IPS-15b (cell line): Measurements from ENCODE around the gene PPP6C.
"Not testable (repeated sequence)": the region's sequence is repeated elsewhere in the genome, so short reads cannot be mapped to it uniquely, and the experiment has no call there.

Source experiments
- H3K27me3 ChIP-seq: one replicate; pipeline ENCODE4 v1.6.1; 2013; ENCODE audit warnings: low read length; ENCODE audit not compliant: control insufficient read depth, insufficient read depth
- H3K36me3 ChIP-seq: one replicate; pipeline ENCODE4 v1.6.1; 2013; ENCODE audit warnings: low read length; ENCODE audit not compliant: control insufficient read depth, insufficient read depth
- H3K4me1 ChIP-seq: one replicate; pipeline ENCODE4 v1.6.1; 2013; ENCODE audit warnings: mild to moderate bottlenecking, low read length; ENCODE audit not compliant: control insufficient read depth, insufficient read depth
- H3K4me3 ChIP-seq: one replicate; pipeline ENCODE4 v1.5.1; 2013; ENCODE audit warnings: low read depth, low read length
- H3K9ac ChIP-seq: one replicate; pipeline ENCODE4 v1.6.1; 2013; ENCODE audit warnings: low read depth, mild to moderate bottlenecking, low read length
- H3K9me3 ChIP-seq: one replicate; pipeline ENCODE4 v1.6.1; 2013; ENCODE audit warnings: mild to moderate bottlenecking, low read length; ENCODE audit not compliant: control insufficient read depth, insufficient read depth

PPP6C gene

DNA sequence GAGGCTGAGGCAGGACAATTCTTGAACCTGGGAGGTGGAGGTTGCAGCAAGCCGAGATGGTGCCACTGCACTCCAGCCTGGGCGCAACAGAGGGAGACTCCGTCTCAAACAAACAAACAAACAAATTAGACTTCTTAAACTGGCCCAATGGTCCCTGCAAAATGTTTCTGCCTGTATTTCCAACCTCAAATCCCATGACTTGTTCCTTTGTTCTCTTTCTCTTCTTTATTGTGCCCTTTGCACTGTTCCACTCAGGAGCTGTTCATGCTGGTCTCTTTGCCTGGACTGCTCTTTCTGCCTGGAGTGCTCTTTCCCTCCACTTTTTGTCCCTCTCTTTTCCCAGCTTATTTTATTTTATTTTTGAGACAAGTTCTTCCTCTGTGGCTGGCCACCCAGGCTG, 14.9 kb upstream of the PPP6C start:
- Histone ChIP-seq H3K9ac (no peak overlapping the region), H3K4me3 (no peak overlapping the region), H3K36me3 (peaks cover 8% of the 10 kb centered on the region), H3K4me1 (peaks cover 3% of the 10 kb centered on the region), H3K9me3 (no peaks in the 10 kb centered on the region), H3K27me3 (no peaks in the 10 kb centered on the region)

DNA sequence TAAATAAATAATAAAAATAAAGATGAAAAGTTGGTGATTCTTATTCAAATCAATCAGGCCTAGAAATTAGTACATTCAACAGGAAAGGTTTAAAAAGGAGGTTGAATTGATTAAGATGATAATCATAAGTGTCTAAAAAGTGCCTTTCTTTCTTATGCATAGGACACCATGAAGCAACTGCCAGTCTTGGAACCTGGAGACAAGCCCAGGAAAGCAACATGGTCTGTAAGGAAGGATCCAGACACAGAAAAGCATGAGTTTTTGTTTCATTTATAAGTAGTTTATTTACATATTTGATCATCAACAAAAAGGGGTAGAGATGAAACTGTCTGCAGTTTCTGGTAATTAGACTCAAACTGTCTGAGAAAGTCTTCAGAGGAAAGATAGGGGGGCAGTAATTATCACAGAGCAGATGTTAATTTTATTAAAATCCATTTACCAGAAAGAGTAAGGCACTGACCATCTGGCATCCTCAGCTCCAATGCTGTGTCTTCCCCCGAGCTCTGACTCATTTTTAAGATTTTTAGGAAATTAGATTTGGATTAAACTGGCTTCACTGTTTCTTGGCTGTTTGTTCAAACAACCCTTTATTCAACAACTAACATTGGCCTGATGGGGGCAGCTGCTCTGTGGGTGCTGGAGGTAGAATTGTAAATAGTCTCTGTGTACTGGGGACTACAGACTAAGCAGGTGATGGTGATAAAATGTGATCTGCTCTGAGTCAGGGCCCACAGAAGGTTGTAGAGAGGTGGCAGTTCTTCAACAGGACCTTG, 13.4 kb upstream of the PPP6C start:
- no peak overlapping the region for H3K9ac ChIP-seq
- H3K9me3 ChIP-seq = no peaks in the 10 kb centered on the region
- H3K27me3 ChIP-seq = no peaks in the 10 kb centered on the region
- no peak overlapping the region for H3K4me3 ChIP-seq
- H3K4me1 ChIP-seq = peaks cover 3% of the 10 kb centered on the region
- H3K36me3 ChIP-seq = peaks cover 7% of the 10 kb centered on the region

DNA sequence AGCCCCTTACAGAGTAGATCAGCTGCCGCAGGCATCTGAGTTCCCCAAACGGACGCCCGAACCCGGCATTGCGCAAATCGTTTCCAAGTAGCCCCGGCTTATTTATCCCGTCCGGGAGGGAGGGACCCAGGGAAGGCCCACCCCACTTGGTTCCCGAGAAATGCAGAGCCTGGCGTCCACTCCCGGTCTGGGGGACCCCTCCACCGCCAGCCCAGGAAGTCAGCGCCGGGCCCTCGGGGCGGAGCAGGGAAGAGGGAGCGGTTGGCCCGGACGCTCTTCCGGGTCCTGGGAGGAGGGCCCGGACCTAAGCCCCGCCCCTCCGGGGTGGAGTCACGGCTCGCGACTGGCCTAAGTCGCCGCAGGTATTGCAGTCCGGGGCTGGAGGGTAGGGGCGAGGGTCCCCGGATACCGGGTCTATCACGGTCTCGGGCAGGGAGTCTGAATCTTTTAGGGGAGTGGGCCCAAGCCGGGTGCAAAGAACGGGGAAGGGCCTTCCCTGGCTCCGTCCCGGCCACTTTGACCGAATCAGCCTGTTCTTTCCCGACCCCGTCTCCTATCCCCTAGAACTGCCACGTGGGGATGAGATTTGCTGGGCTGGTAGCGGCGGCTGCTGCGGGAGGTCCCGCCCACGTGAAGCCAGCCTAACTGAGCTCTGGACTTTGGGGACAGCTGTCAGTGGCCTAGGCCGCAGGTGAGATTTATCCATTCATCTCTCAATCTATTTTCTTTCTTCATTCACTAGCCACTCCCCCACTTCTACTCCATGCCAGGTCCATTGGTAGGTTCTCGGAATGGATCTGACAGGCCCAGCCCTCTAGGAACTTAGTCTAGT, 10.8 kb upstream of the PPP6C start, which contains the start of gene RABEPK:
RABEPK (plus strand) TSS at position 327 of the 832 bp plus-strand sequence. CDS start 2,472 bp downstream, outside the sequence.
- Histone ChIP-seq H3K9me3 (no peaks in the 10 kb centered on the region), H3K9ac (peak within 1 kb of the TSS; percentile 79), H3K36me3 (peaks cover 3% of the 10 kb centered on the region), H3K4me1 (peaks cover 3% of the 10 kb centered on the region), H3K4me3 (peak within 1 kb of the TSS; percentile 93), H3K27me3 (no peaks in the 10 kb centered on the region)

DNA sequence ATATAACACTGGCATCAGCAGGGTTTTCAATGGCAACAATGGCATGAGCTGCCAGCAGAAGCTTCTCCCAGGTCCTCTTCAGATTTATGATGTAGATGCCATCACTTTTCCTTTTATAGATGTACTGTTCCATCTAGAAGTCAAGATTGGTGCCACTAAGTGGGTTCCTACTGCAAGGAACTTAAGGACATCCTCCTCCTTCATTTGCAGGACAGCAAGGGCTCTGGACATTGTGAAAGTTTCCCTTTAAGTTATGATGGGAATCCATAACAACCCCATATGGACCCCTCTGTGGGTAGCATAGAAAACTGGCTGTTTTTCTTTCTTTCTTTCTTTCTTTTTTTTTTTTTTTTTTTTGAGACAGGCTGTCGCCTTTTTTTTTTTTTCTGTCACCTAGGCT, 6.0 kb upstream of the PPP6C start:
- not testable (repeated sequence) for H3K4me1 ChIP-seq, H3K9ac ChIP-seq, H3K4me3 ChIP-seq, H3K27me3 ChIP-seq, H3K36me3 ChIP-seq, H3K9me3 ChIP-seq

DNA sequence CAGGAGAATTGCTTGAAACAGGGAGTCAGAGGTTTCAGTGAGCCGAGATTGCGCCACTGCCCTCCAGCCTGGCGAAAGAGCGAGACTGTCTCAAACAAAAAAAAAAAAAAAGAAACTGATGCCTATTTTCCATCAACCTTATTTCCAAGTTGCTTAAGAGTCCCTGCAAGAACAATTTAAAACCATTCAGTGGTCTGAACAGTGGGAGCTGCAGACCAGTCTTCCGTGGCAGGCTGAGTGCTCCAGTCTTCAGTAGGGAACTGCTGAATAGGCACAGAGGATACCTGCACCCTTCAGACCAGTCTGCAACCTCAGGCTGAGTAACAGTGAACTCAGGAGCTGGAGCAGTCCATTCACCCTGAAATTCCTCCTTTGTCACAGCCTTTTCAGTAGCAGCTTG, 4.9 kb upstream of the PPP6C start:
- not testable (repeated sequence) for H3K9me3 ChIP-seq, H3K27me3 ChIP-seq, H3K36me3 ChIP-seq, H3K9ac ChIP-seq, H3K4me3 ChIP-seq, H3K4me1 ChIP-seq

DNA sequence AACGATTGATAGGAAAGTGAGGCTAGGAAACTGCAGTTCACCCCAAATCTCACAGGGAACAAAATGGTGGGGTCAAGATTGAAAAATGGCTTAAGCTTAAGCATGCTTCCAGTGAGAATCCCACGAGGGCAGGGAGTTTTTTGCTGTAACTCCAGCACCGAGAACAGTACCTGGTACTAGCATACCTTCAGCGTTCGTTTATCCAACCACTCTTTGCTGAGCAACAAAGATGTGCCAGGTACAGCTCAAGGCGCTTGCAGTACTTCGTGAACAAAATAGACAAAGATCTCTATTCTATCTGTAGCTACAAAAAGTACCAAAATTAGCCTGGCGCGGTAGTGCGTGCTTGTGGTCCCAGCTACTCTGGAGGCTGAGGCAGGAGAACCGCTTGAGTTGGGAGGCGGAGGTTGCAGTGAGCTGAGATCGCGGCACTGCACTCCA, 778 bp upstream of the PPP6C start:
- Histone ChIP-seq H3K4me1 (no peaks in the 10 kb centered on the region), H3K4me3 (peak overlapping the region; percentile 99), H3K9ac (peak overlapping the region; percentile 94), H3K36me3 (no peaks in the 10 kb centered on the region), H3K27me3 (no peaks in the 10 kb centered on the region), H3K9me3 (no peaks in the 10 kb centered on the region)

DNA sequence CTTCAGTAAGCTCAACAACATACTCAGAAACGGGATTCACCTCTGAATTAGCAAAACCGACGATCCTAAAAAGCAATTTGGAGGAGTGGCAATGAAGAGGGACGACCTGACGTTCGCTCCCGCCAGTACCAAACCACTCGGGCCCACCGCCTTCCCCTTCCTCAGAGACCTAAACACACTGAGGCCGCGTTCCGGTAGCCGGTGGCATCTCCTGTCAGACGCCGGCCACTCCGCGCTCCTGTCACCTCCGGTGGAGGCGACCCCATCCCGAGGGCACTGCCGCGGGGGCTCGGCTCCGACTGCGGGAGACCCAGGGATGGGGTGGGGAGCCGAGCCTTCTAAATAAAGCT, 617 bp downstream of the PPP6C start:
- Histone ChIP-seq H3K36me3 (no peaks in the 10 kb centered on the region), H3K9me3 (no peaks in the 10 kb centered on the region), H3K4me3 (peak overlapping the region; percentile 99), H3K4me1 (no peaks in the 10 kb centered on the region), H3K9ac (peak overlapping the region; percentile 76), H3K27me3 (no peaks in the 10 kb centered on the region)

DNA sequence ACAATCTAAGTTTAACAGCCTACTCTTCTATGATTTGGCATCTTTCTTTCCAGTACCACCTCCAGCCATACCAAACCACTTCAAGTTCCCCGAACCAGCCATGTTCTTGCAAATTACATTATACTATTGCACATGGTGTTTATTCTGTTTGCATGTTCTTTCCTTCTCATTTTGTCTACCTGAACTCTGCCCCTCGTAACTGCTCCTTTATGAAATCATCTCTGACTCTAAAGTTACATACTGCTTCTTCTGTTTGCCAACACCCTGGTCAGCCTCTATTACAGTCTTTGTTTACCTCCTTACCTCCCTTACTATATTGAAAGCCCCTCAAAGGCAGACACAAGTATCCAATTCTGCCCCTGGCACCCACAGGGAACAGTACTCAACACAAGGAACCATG, 6.0 kb downstream of the PPP6C start:
- Histone ChIP-seq H3K27me3 (no peaks in the 10 kb centered on the region), H3K9me3 (no peaks in the 10 kb centered on the region), H3K36me3 (no peaks in the 10 kb centered on the region), H3K9ac (no peak overlapping the region), H3K4me3 (no peak overlapping the region), H3K4me1 (no peaks in the 10 kb centered on the region)

DNA sequence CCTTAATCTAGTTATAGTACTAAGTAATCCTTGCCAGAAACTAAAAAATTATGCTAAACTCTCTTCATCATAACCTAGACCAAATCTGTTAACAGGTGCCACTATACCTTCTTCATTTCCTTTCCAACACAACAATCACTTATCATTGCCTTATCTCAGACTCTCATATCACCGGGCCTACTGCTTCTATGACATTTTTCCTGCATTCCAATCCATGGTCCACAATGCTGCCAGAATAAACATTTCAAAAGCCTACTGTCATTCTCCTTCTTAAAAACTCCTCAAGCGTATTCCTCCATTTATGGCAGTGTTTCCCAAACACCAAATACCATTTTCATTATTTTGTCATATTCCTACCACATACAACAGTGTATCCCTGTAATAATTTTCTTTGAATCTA, 6.5 kb downstream of the PPP6C start:
- Histone ChIP-seq H3K4me3 (no peak overlapping the region), H3K36me3 (no peaks in the 10 kb centered on the region), H3K27me3 (no peaks in the 10 kb centered on the region), H3K9ac (no peak overlapping the region), H3K9me3 (no peaks in the 10 kb centered on the region), H3K4me1 (no peaks in the 10 kb centered on the region)

DNA sequence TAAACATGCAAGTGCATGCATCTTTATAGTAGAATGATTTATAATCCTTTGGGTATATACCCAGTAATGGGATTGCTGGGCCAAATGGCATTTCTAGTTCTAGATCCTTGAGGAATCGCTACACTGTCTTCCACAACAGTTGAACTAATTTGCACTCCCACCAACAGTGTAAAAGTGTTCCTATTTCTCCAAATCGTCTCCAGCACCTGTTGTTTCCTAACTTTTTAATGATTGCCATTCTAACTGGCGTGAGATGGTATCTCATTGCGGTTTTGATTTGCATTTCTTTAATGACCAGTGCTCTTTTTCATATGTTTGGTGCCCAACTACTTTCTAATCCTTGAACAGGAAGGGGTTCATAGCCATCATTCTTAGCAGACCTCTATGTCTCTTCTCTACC, 7.8 kb downstream of the PPP6C start:
- not testable (repeated sequence) for H3K9me3 ChIP-seq, H3K27me3 ChIP-seq, H3K4me1 ChIP-seq, H3K4me3 ChIP-seq, H3K36me3 ChIP-seq, H3K9ac ChIP-seq

DNA sequence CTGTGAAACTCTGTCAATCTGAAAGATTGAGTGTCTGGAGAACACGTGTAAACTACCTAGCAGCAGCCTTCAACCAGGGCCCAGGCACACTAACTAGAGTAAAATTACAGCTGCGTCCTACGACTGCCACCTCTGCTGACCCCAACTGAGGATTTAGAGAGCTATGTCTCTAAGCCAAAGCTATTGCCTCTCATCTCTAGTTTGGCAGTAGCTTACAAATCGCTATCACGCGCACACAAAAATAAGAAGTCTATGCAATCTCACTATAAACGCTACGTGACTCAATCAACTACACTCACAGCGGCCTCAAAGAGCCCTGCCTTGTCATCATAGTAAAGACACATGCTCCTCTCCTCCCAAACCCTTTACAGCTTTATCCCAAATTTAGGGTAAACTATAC, 8.7 kb downstream of the PPP6C start:
- no peaks in the 10 kb centered on the region for H3K27me3 ChIP-seq
- no peaks in the 10 kb centered on the region for H3K4me1 ChIP-seq
- H3K36me3 ChIP-seq = no peaks in the 10 kb centered on the region
- H3K9ac ChIP-seq = no peak overlapping the region
- H3K4me3 ChIP-seq = no peak overlapping the region
- no peaks in the 10 kb centered on the region for H3K9me3 ChIP-seq

DNA sequence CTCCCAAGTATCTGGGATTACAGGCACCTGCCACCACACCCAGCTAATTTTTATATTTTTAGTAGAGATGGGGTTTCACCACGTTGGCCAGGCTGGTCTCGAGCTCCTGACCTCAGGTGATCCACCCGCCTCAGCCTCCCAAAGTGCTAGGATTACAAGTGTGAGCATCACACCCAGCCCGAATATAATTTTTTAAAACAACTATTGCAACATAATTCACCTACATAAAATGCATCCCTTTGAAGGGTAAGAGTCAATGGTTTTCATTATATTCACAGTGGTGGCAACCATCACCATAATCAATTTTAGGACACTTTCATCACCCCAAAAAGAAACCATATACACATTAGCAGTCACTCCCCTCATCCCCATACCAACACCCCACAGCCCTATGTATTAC, 9.8 kb downstream of the PPP6C start:
- H3K9me3 ChIP-seq, H3K9ac ChIP-seq, H3K36me3 ChIP-seq, H3K4me1 ChIP-seq, H3K4me3 ChIP-seq, H3K27me3 ChIP-seq: not testable (repeated sequence)
